HG02885 (cell line): Measurements from ENCODE around the gene EGFR.

Experiments used
- ATAC-seq: cut with Tn5 transposase; IDR thresholded peaks from one replicate; pipeline ENCODE4 v1.9.1; 2021; ENCODE audit warnings: mild to moderate bottlenecking; ENCODE audit not compliant: unreplicated experiment, poor library complexity

EGFR gene

GRCh38 chr7:55113760-55114540, 95.1 kb downstream of the EGFR start:
- ATAC-seq, result no peak

- ATAC-seq, result no peak
These were observed 98.5 kb downstream of the EGFR start for GRCh38 chr7:55117286-55117685.

- no peak for ATAC-seq
These were observed 99.6 kb downstream of the EGFR start for GRCh38 chr7:55118426-55118825.

- ATAC-seq, result no peak
These were observed 100.8 kb downstream of the EGFR start for GRCh38 chr7:55119571-55119970.

- ATAC-seq, result no peak
These were observed 101.3 kb downstream of the EGFR start for GRCh38 chr7:55120074-55120473.

GRCh38 chr7:55120501-55121198, 101.8 kb downstream of the EGFR start:
- ATAC-seq, result no peak

GRCh38 chr7:55121249-55121648, 102.4 kb downstream of the EGFR start:
- no peak for ATAC-seq

GRCh38 chr7:55122263-55122662, 103.4 kb downstream of the EGFR start:
- no peak for ATAC-seq

- no peak for ATAC-seq
These were observed 106.4 kb downstream of the EGFR start for GRCh38 chr7:55124989-55125875.

- no peak for ATAC-seq
These were observed 108.3 kb downstream of the EGFR start for GRCh38 chr7:55127135-55127551.

GRCh38 chr7:55127622-55128081, 108.8 kb downstream of the EGFR start:
- ATAC-seq, result no peak

- ATAC-seq, result no peak
These were observed 110.0 kb downstream of the EGFR start for GRCh38 chr7:55128693-55129394.

GRCh38 chr7:55129541-55130394, 111.0 kb downstream of the EGFR start:
- ATAC-seq, result no peak

- ATAC-seq, result peak; percentile 59
These were observed 111.8 kb downstream of the EGFR start for GRCh38 chr7:55130395-55131141.

GRCh38 chr7:55131142-55131929, 112.5 kb downstream of the EGFR start:
- ATAC-seq, result no peak

- ATAC-seq, result peak; percentile 4
These were observed 113.7 kb downstream of the EGFR start for GRCh38 chr7:55132550-55132889.

- ATAC-seq, result peak; percentile 33
These were observed 114.2 kb downstream of the EGFR start for GRCh38 chr7:55132890-55133551.
